Neutrophil (primary cell): Measurements from ENCODE around the gene DBF4.
"Not testable (repeated sequence)": the region's sequence is repeated elsewhere in the genome, so short reads cannot be mapped to it uniquely, and the experiment has no call there.

Source experiments
- H3K27ac ChIP-seq: fragments of 200-600 bp; sonication (generic); 2 replicates; pipeline ENCODE4 v1.5.1; 2016; ENCODE audit warnings: mild to moderate bottlenecking, moderate library complexity
- H3K27me3 ChIP-seq: fragments of 200-600 bp; sonication (generic); 2 replicates; pipeline ENCODE4 v1.6.0; 2016; ENCODE audit warnings: mild to moderate bottlenecking
- H3K36me3 ChIP-seq: fragments of 200-600 bp; sonication (generic); 2 replicates; pipeline ENCODE4 v1.5.1; 2017
- H3K4me1 ChIP-seq, 2 experiments: fragments of 200-600 bp in 1 of 2; sonication (generic) in 1 of 2; 1 replicate in 1 of 2; 2 replicates in 1 of 2; pipeline versions ENCODE4 v1.5.1 to v1.6.1; 2013 to 2016; ENCODE audit warnings: low read depth in 1 of 2, low read length in 1 of 2, mild to moderate bottlenecking in 1 of 2, moderate library complexity in 1 of 2; ENCODE audit not compliant: control insufficient read depth in 1 of 2, insufficient read depth in 1 of 2
- H3K4me3 ChIP-seq, 2 experiments: fragments of 200-600 bp in 1 of 2; sonication (generic) in 1 of 2; 1 replicate in 1 of 2; 2 replicates in 1 of 2; pipeline ENCODE4 v1.5.1; 2013 to 2016; ENCODE audit warnings: low read depth in 1 of 2, low read length in 1 of 2, mild to moderate bottlenecking in 1 of 2, moderate library complexity in 1 of 2
- H3K9me3 ChIP-seq: fragments of 200-600 bp; sonication (generic); 2 replicates; pipeline ENCODE4 v1.5.1; 2016
- TF ChIP-seq, protein P1 (sequence below): fragments of 200-600 bp; sonication (generic); IDR thresholded peaks from 2 replicates; pipeline ENCODE4 v1.5.1; 2016; ENCODE audit warnings: antibody characterized with exemption

Gene DBF4

DNA sequence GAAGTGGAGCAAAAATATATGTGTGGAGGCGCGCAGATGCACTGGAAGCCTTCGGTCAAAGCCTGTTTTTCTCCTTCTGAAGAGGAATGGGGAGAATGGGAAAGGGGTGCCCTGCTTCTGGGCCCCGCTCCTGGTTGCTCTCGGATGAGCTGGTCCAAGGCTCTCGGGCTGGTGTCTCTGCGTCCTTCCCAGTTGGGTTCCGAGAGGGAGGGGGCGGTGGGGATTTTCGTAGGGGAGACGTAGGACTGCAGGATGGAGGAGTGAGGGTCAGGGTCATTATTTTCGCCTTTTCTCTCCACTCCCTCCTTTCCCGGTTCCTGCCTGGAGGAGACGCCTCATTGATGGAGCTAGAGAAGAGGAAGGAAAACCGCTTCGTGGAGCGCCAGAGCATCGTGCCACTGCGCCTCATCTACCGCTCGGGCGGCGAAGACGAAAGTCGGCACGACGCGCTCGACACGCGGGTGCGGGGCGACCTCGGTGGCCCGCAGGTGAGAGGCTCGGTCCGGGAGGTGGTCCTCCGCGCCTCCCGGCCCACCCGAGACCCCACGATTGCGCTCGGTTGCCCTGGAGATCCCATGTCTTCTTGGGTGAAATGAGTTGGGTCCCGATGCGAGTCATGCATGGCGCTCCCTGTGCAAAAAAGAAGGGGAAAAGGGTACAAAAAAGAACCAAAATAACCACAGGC is 58.5 kb downstream of the DBF4 start:
- H3K27ac ChIP-seq = no peak overlapping the region
- H3K36me3 ChIP-seq = no peaks in the 10 kb centered on the region
- TF ChIP-seq, protein P1, sequence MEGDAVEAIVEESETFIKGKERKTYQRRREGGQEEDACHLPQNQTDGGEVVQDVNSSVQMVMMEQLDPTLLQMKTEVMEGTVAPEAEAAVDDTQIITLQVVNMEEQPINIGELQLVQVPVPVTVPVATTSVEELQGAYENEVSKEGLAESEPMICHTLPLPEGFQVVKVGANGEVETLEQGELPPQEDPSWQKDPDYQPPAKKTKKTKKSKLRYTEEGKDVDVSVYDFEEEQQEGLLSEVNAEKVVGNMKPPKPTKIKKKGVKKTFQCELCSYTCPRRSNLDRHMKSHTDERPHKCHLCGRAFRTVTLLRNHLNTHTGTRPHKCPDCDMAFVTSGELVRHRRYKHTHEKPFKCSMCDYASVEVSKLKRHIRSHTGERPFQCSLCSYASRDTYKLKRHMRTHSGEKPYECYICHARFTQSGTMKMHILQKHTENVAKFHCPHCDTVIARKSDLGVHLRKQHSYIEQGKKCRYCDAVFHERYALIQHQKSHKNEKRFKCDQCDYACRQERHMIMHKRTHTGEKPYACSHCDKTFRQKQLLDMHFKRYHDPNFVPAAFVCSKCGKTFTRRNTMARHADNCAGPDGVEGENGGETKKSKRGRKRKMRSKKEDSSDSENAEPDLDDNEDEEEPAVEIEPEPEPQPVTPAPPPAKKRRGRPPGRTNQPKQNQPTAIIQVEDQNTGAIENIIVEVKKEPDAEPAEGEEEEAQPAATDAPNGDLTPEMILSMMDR = no peak
- peaks cover 19 to 21% of the 10 kb centered on the region in 2 experiments for H3K4me1 ChIP-seq
- H3K27me3 ChIP-seq = peaks cover 35% of the 10 kb centered on the region
- H3K9me3 ChIP-seq = no peaks in the 10 kb centered on the region
- H3K4me3 ChIP-seq = peak overlapping the region; percentile 62 to 69

DNA sequence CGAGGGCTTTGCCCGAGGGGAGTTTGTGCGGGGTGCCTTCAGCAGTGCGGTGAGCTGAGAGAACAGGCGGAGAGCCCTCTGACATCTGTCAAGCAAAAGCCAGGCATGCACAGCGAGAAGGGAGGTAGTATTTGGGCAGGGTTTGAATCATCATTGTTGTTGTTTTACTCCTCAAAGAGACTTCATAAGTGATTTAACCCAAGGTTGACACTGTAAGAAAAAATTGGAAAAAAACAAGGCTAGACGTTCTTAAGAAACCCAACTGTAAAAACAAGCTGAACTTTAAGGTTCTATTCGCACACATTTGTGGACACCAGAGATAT is 59.1 kb downstream of the DBF4 start:
- H3K36me3 ChIP-seq = no peaks in the 10 kb centered on the region
- H3K9me3 ChIP-seq = no peaks in the 10 kb centered on the region
- TF ChIP-seq, protein P1 = no peak

DNA sequence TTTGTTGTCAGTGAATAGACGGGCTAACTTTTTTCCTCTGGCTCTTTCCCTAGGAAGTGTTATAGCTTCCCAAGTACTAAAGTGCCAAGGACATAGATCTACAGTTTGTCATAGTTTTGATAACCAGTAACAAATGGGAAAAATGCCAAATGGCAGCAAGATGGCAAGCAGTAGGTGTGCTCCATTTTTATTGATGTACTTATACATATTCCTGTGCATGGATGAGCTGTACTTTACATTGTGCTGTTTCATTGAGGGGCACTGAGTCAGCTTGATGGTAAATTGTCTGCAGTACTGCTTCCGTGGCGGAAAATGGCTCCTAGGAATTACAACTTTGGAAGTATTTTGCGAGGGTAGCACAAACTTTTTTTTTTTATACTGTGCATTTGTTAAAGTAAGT is 64.8 kb downstream of the DBF4 start:
- no peaks in the 10 kb centered on the region for H3K36me3 ChIP-seq
- no peaks in the 10 kb centered on the region for H3K9me3 ChIP-seq
- H3K4me3 ChIP-seq = no peak overlapping the region
- H3K27ac ChIP-seq = no peak overlapping the region
- no peaks in the 10 kb centered on the region for H3K27me3 ChIP-seq
- TF ChIP-seq, protein P1 = no peak
- no peaks in the 10 kb centered on the region for H3K4me1 ChIP-seq

More for the DNA sequence above, 59.1 kb downstream of the DBF4 start:
- Histone ChIP-seq H3K4me3 (no peak overlapping the region), H3K4me1 (peaks cover 19 to 21% of the 10 kb centered on the region in 2 experiments), H3K27me3 (peaks cover 35% of the 10 kb centered on the region), H3K27ac (no peak overlapping the region)

DNA sequence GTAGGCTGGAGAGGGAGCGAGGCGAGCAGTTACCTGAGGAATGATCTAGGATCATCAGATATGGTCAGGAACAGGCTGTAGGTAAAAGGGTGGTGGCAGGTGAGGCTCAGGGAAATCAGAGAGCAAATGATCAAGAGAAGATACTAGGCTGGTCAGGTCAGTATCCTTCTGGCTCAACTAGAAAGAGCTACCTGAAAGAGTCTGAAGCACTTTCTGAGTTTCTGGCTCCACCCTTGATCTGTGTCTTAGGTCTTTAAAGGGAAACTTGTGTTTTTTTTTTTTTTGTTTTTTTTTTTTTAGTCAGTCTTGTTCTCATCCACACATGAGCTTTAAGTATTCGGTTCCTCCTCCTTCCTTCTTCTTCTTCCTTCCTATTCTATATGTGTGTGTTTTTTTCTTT is 68.3 kb downstream of the DBF4 start:
- TF ChIP-seq, protein P1 = no peak
- no peak overlapping the region for H3K4me3 ChIP-seq
- no peaks in the 10 kb centered on the region for H3K4me1 ChIP-seq
- no peaks in the 10 kb centered on the region for H3K27me3 ChIP-seq
- no peaks in the 10 kb centered on the region for H3K9me3 ChIP-seq
- H3K36me3 ChIP-seq = no peaks in the 10 kb centered on the region
- no peak overlapping the region for H3K27ac ChIP-seq

DNA sequence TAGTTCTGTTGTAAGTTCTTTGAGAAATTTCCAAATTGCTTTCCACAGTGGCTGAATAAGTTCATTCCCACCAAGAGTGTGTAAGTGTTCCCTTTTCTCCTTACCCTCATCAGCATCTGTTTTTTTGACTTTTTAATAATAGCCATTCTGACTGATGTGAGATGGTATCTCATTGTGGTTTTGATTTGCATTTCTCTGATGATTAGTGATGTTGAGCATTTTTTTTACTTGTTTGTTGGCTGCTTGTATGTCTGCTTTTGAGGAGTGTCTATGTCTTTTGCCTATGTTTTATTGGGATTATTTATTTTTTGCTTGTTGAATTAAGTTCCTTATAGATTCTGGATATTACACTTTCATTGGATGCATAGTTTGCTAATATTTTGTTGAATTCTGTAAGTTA is 69.6 kb downstream of the DBF4 start:
- not testable (repeated sequence) for H3K4me3 ChIP-seq, H3K36me3 ChIP-seq, H3K27me3 ChIP-seq, H3K9me3 ChIP-seq, H3K4me1 ChIP-seq, H3K27ac ChIP-seq

DNA sequence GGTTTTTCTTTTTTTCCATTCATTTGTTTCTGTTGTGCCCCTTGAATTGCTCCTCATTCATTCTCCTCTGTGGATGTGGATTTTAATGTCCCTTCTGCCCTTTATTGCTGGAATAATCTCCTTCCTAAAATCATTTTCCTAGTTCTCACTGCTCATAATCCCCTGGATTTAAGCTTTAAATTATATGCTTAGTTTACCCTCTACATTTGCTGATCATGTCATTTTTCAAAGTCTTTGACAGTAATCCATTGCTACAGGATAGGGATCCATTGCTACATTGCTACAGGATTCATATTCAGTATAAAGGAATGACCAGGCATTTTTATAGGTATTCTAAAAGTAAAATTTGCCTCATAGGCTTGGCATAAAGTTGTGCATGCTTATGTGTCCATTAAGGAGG is 72.1 kb downstream of the DBF4 start:
- H3K27me3 ChIP-seq = no peaks in the 10 kb centered on the region
- TF ChIP-seq, protein P1 = no peak
- no peak overlapping the region for H3K27ac ChIP-seq

More for the DNA sequence above, 72.1 kb downstream of the DBF4 start:
- Histone ChIP-seq H3K36me3 (no peaks in the 10 kb centered on the region), H3K4me1 (no peaks in the 10 kb centered on the region), H3K9me3 (no peaks in the 10 kb centered on the region), H3K4me3 (no peak overlapping the region)
